ENCODE measurements around the gene PAIP2.
A peak's percentile ranks its signal among the peaks of the same experiment; 100 is the strongest.

The PAIP2 gene

GRCh38 chr5:139395844-139396640, 54.4 kb downstream of the PAIP2 start:
- FAIRE-seq, result peak; percentile 42
- no peak for TF ChIP-seq POLR2AphosphoS5 (IDR thresholded peaks at IDR 0.05; ENCODE audit: low read depth, low read length)
- TF ChIP-seq POLR2A (IDR thresholded peaks at IDR 0.05; ENCODE audit: low read depth, low read length), result no peak
- no peak for TF ChIP-seq TAF1 (IDR thresholded peaks at IDR 0.05; ENCODE audit: borderline replicate concordance, low read depth, low read length)
- DNase-seq (ENCODE audit: insufficient read length), result no peak

- FAIRE-seq (no peak), DNase-seq (ENCODE audit: insufficient read length) (no peak)
- TF ChIP-seq TAF1 (IDR thresholded peaks at IDR 0.05; ENCODE audit: borderline replicate concordance, low read depth, low read length), result no peak
- TF ChIP-seq POLR2A (IDR thresholded peaks at IDR 0.05; ENCODE audit: low read depth, low read length), result no peak
- TF ChIP-seq POLR2AphosphoS5 (IDR thresholded peaks at IDR 0.05; ENCODE audit: low read depth, low read length), result no peak
Observed at GRCh38 chr5:139396691-139397090, 55.0 kb downstream of the PAIP2 start.

- FAIRE-seq, result no peak
- TF ChIP-seq TAF1 (IDR thresholded peaks at IDR 0.05; ENCODE audit: borderline replicate concordance, low read depth, low read length) (no peak), POLR2A (IDR thresholded peaks at IDR 0.05; ENCODE audit: low read depth, low read length) (no peak), POLR2AphosphoS5 (IDR thresholded peaks at IDR 0.05; ENCODE audit: low read depth, low read length) (no peak)
- no peak for DNase-seq (ENCODE audit: insufficient read length)
Observed at GRCh38 chr5:139397921-139398320, 56.3 kb downstream of the PAIP2 start.

GRCh38 chr5:139399501-139400121, 58.0 kb downstream of the PAIP2 start:
- TF ChIP-seq TAF1 (IDR thresholded peaks at IDR 0.05; ENCODE audit: borderline replicate concordance, low read depth, low read length) (no peak), POLR2A (IDR thresholded peaks at IDR 0.05; ENCODE audit: low read depth, low read length) (peak; percentile 50; the same call in 1 of the 2 replicates), POLR2AphosphoS5 (IDR thresholded peaks at IDR 0.05; ENCODE audit: low read depth, low read length) (no peak)
- peak; percentile 44 for FAIRE-seq
- no peak for DNase-seq (ENCODE audit: insufficient read length)

GRCh38 chr5:139401546-139401945, 59.9 kb downstream of the PAIP2 start:
- FAIRE-seq, result no peak

GRCh38 chr5:139402561-139403158, 61.0 kb downstream of the PAIP2 start:
- DNase-seq (ENCODE audit: insufficient read length) (no peak), FAIRE-seq (no peak)
- TF ChIP-seq POLR2AphosphoS5 (IDR thresholded peaks at IDR 0.05; ENCODE audit: low read depth, low read length), result no peak
- no peak for TF ChIP-seq TAF1 (IDR thresholded peaks at IDR 0.05; ENCODE audit: borderline replicate concordance, low read depth, low read length)
- TF ChIP-seq POLR2A (IDR thresholded peaks at IDR 0.05; ENCODE audit: low read depth, low read length), result no peak

More at GRCh38 chr5:139401546-139401945, 59.9 kb downstream of the PAIP2 start:
- TF ChIP-seq POLR2A (IDR thresholded peaks at IDR 0.05; ENCODE audit: low read depth, low read length), result no peak
- no peak for TF ChIP-seq TAF1 (IDR thresholded peaks at IDR 0.05; ENCODE audit: borderline replicate concordance, low read depth, low read length)
- TF ChIP-seq POLR2AphosphoS5 (IDR thresholded peaks at IDR 0.05; ENCODE audit: low read depth, low read length), result no peak
- no peak for DNase-seq (ENCODE audit: insufficient read length)

- DNase-seq (ENCODE audit: insufficient read length), result no peak
- FAIRE-seq, result no peak
- no peak for TF ChIP-seq POLR2A (IDR thresholded peaks at IDR 0.05; ENCODE audit: low read depth, low read length)
- TF ChIP-seq POLR2AphosphoS5 (IDR thresholded peaks at IDR 0.05; ENCODE audit: low read depth, low read length), result no peak
- no peak for TF ChIP-seq TAF1 (IDR thresholded peaks at IDR 0.05; ENCODE audit: borderline replicate concordance, low read depth, low read length)
Observed at GRCh38 chr5:139403418-139403786, 61.7 kb downstream of the PAIP2 start.

GRCh38 chr5:139403787-139404483, 62.3 kb downstream of the PAIP2 start, which contains the start of gene SPATA24:
TSS of gene SPATA24 (minus strand) at chr5:139404089. CDS start at chr5:139404060, 29 bp downstream.
- TF ChIP-seq POLR2AphosphoS5 (IDR thresholded peaks at IDR 0.05; ENCODE audit: low read depth, low read length), result no peak
- peak; percentile 62; the same call in 1 of the 2 replicates for TF ChIP-seq POLR2A (IDR thresholded peaks at IDR 0.05; ENCODE audit: low read depth, low read length)
- FAIRE-seq, result peak; percentile 86
- peak; percentile 90 for DNase-seq (ENCODE audit: insufficient read length)

- DNase-seq (ENCODE audit: insufficient read length), result no peak
- no peak for FAIRE-seq
- TF ChIP-seq TAF1 (IDR thresholded peaks at IDR 0.05; ENCODE audit: borderline replicate concordance, low read depth, low read length) (no peak), POLR2A (IDR thresholded peaks at IDR 0.05; ENCODE audit: low read depth, low read length) (no peak), POLR2AphosphoS5 (IDR thresholded peaks at IDR 0.05; ENCODE audit: low read depth, low read length) (no peak)
Observed at GRCh38 chr5:139404484-139404840, 62.8 kb downstream of the PAIP2 start.

GRCh38 chr5:139406963-139407362, 65.3 kb downstream of the PAIP2 start:
- DNase-seq (ENCODE audit: insufficient read length) (no peak), FAIRE-seq (no peak)
- no peak for TF ChIP-seq TAF1 (IDR thresholded peaks at IDR 0.05; ENCODE audit: borderline replicate concordance, low read depth, low read length)
- no peak for TF ChIP-seq POLR2AphosphoS5 (IDR thresholded peaks at IDR 0.05; ENCODE audit: low read depth, low read length)
- no peak for TF ChIP-seq POLR2A (IDR thresholded peaks at IDR 0.05; ENCODE audit: low read depth, low read length)

GRCh38 chr5:139407517-139407916, 65.9 kb downstream of the PAIP2 start:
- no peak for TF ChIP-seq TAF1 (IDR thresholded peaks at IDR 0.05; ENCODE audit: borderline replicate concordance, low read depth, low read length)
- no peak for TF ChIP-seq POLR2A (IDR thresholded peaks at IDR 0.05; ENCODE audit: low read depth, low read length)
- no peak for FAIRE-seq
- DNase-seq (ENCODE audit: insufficient read length), result no peak

Measured in GM12892 (cell line).